PFSK-1 (cell line): ENCODE results near the gene GNL1.

Source experiments
- FOXP2 ChIP-seq: optimal IDR thresholded peaks from 2 replicates; pipeline ENCODE3; 2011; ENCODE audit warnings: borderline replicate concordance, control low read depth, inconsistent platforms; ENCODE audit not compliant: insufficient read depth; ENCODE audit errors: extremely low read length, extremely low read depth
- POLR2AphosphoS5 ChIP-seq: IDR thresholded peaks from 2 replicates; pipeline ENCODE4 v1.6.1; 2012; ENCODE audit warnings: low read depth, mild to moderate bottlenecking, control low read depth, low read length, moderate library complexity
- REST ChIP-seq, 2 experiments: IDR thresholded peaks; 2 replicates each; pipeline versions ENCODE4 v1.6.1 to v1.8.0; 2011 to 2012; ENCODE audit warnings: low read depth in 2 of 2, low read length in 2 of 2, control low read depth in 1 of 2, inconsistent platforms in 1 of 2, mild to moderate bottlenecking in 1 of 2, moderate library complexity in 1 of 2; ENCODE audit not compliant: insufficient read depth in 1 of 2
- SIN3A ChIP-seq: IDR thresholded peaks from 2 replicates; pipeline ENCODE4 v1.6.1; 2012; ENCODE audit warnings: mild to moderate bottlenecking, low read length, moderate library complexity, borderline replicate concordance; ENCODE audit not compliant: insufficient read depth
- TAF1 ChIP-seq: IDR thresholded peaks from 2 replicates; pipeline ENCODE4 v1.6.1; 2012; ENCODE audit warnings: low read length, control low read depth, borderline replicate concordance; ENCODE audit not compliant: insufficient read depth

GNL1 gene

GRCh38 chr6:30533460-30534294 is 22.6 kb downstream of the GNL1 start:
- no peak for TF ChIP-seq SIN3A
- TF ChIP-seq FOXP2 = no peak
- no peak for TF ChIP-seq POLR2AphosphoS5
- TF ChIP-seq TAF1 = no peak
- TF ChIP-seq REST (IDR thresholded peaks at IDR 0.05; ENCODE audit: insufficient read depth in 1 of 2, low read depth in 2 of 2, low read length in 2 of 2) = no peak

GRCh38 chr6:30530014-30530413 is 26.3 kb downstream of the GNL1 start:
- TF ChIP-seq SIN3A (no peak), TAF1 (no peak), REST (IDR thresholded peaks at IDR 0.05; ENCODE audit: insufficient read depth in 1 of 2, low read depth in 2 of 2, low read length in 2 of 2) (no peak), FOXP2 (no peak), POLR2AphosphoS5 (no peak)

GRCh38 chr6:30520522-30520921 is 35.8 kb downstream of the GNL1 start:
- TF ChIP-seq POLR2AphosphoS5 = no peak
- no peak for TF ChIP-seq TAF1
- TF ChIP-seq REST (IDR thresholded peaks at IDR 0.05; ENCODE audit: insufficient read depth in 1 of 2, low read depth in 2 of 2, low read length in 2 of 2) = no peak
- no peak for TF ChIP-seq SIN3A
- no peak for TF ChIP-seq FOXP2

- 0 out of 4 replicates have a peak, but pooled peaks of 1 of the 2 experiments have one; percentile 15 for TF ChIP-seq REST (IDR thresholded peaks at IDR 0.05; ENCODE audit: insufficient read depth in 1 of 2, low read depth in 2 of 2, low read length in 2 of 2)
- TF ChIP-seq POLR2AphosphoS5 = peak; percentile 19; the same call in 1 of the 2 replicates
- peak; percentile 80 for TF ChIP-seq FOXP2
- TF ChIP-seq TAF1 = peak; percentile 14; the same call in 1 of the 2 replicates
- peak; percentile 69; the same call in 1 of the 2 replicates for TF ChIP-seq SIN3A
These were observed 40.1 kb downstream of the GNL1 start for GRCh38 chr6:30515944-30516753.
